ENCODE results near the gene EFHD2.

Gene EFHD2

GRCh38 chr1:15433471-15433870 is 23.8 kb downstream of the EFHD2 start:
- DNase-seq = no peak

GRCh38 chr1:15434739-15435138 is 25.1 kb downstream of the EFHD2 start:
- DNase-seq = peak; percentile 97

DNA sequence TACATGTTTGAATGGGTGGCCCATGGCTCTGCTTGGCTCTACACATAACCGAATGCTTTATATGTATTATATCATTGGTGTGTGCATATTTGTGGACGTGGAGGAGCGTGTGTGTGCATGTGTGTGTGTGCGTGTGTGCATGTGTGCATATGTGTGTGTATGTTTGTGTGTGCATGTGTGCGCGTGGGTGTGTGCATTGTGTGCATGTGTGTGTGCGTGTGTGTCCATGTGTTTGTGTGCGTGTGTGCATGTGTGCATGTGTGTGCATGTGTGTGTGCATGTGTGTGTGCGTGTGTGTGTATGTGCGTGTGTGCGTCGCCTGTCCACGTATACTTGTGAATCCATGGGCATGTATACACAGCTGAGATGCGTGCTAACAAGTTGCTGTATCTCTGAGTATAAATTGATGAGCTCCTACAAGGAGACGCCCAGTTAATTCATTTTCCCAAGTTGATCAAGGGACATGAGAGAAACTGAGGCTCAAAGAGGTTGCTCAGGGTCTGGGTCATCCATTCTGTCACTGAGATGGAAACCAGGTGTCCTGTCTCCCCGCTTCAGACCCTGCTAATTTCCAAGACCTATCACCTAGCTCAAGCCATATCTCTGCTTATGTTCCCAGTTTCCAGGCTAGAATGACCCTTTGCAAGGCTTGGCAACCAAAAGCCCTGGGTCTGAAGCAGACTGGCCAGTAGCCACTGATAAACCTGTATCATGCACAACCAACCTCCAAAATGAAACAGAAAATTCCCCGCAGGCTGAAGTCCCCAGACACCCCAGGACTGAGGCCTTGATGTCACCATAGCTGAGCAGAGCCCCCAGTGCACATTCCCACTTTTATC is 25.8 kb downstream of the EFHD2 start:
- no peak for DNase-seq

- no peak for DNase-seq
Observed at GRCh38 chr1:15436881-15437442, 27.3 kb downstream of the EFHD2 start.

DNA sequence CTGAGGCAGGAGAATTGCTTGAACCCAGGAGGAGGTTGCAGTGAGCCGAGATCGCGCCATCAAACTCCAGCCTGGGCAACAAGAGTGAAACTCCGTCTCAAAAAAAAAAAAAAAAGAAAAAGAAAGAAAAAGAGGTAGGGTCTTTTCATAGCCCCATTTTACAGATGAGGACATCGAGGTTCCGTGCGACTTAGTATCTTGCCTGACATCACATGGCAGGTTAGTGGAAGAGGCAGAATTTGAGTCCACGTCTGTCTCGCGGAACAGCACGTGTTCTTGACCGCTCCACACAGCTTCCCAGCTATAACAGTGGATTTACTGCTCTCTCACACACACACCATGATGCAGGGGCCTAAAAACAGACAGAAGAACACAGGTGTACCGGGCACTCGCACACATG is 29.6 kb downstream of the EFHD2 start:
- no peak for DNase-seq

- DNase-seq = no peak
Observed at GRCh38 chr1:15440357-15440756, 30.7 kb downstream of the EFHD2 start.

DNA sequence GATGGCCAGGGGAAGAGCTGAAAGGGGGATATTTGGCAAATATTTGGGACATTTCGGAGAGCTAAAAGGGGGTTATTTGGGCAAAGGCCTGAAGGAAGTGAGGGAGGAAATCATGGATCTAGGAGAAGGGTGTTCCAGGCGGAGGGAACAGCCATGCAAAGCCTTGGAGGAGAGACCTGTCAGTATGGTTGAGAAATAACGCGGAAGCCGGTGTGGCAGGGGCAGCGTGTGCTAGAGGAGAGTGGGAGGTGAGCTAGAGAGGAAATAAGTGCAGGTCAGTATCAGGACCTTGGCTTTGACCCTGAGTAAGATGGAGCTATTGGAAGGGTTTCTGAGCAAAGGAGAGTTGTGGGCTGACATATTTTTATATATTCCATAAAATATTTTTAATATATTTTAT is 31.6 kb downstream of the EFHD2 start:
- DNase-seq = no peak

DNA sequence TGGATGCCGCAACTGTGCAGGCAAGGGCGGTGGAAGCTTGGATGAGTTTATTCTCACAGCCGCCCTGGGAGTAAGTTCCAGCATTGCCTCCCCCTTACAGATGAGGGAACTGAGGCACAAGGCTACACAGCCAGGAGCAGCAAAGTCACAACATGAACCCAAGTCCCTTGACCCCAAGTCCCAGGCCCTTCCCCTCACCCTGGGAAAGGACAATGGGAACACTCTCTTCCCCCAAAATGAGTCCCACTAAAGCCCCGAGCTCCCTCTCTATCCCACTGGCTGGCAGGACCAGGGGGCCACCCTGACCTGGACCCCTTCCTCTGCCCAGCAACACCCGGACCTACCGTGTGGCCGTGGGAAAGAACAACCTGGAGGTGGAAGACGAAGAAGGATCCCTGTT is 32.4 kb downstream of the EFHD2 start:
- no peak for DNase-seq

GRCh38 chr1:15442759-15443158 is 33.1 kb downstream of the EFHD2 start:
- no peak for DNase-seq

DNA sequence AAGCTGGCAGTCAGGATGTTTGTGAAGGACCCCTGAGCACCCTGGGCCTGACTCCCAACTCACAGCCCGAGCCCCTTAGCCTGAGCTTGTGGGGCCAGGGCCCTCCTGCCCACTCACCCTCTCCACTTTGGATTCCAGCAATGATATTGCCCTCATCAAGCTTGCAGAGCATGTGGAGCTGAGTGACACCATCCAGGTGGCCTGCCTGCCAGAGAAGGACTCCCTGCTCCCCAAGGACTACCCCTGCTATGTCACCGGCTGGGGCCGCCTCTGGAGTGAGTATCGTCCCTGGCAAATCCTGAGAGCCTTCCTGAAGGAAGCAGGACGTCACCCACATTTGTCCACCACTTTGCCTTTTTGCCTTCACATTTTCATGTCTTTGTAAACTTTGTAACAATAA is 33.6 kb downstream of the EFHD2 start:
- no peak for DNase-seq

GRCh38 chr1:15444468-15445389 is 35.0 kb downstream of the EFHD2 start:
- no peak for DNase-seq

GRCh38 chr1:15445390-15446122 is 35.9 kb downstream of the EFHD2 start:
- DNase-seq = peak; percentile 48

DNA sequence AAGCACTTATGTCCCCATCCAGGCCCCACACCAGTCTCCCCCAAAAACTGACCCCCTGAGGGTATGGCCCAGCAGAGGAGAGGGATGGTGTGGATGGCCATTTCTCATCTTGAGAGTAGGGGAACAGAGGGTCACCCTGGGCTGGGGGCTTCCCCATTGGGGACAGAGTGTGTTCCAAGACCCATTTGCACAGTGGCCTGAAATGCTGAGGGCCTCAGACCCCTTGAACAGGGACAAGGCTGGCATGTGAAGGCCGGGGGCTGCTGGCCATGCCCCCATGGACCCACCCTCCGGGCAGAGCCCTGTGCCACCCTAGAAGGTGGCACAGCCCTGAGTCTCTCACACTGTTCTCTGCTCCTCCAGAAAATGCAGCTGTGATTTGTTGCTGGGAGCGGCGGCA is 36.5 kb downstream of the EFHD2 start:
- no peak for DNase-seq

- no peak for DNase-seq
Observed at GRCh38 chr1:15448877-15449462, 39.3 kb downstream of the EFHD2 start.

- no peak for DNase-seq
Observed at GRCh38 chr1:15449567-15449966, 39.9 kb downstream of the EFHD2 start.

DNA sequence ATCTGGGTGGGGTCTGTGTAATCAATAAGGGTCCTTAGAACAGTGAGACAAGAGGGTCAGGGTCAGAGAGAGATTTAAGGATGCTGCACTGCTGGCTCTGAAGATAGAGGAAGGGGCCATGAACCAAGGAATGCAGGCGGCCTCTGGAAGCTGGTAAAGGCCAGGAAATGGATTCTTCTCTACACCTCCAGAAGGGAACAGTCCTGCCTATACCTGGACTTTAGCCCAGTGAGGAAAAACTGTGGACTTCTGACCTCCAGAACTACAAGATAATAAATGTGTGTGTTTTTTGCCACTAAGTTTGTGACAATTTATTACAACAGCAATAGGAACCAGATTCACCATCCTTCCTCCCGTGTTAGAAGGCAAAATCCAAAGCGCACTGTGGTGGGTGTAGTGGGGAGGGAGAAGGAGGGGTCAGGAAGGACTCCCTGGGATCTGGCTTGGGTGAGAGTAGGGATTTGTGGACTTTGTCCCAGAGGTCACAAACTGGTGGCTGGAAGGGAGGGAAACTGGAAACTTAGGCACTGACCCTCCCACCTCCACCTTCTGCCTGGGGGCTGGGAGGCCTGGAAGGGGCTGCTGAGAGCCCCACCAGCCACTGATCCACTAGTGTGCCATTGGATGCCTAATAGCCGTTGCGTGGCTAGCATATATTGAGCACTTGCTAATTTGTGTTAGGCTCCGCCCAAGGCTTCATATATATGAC is 41.5 kb downstream of the EFHD2 start:
- DNase-seq = no peak

DNA sequence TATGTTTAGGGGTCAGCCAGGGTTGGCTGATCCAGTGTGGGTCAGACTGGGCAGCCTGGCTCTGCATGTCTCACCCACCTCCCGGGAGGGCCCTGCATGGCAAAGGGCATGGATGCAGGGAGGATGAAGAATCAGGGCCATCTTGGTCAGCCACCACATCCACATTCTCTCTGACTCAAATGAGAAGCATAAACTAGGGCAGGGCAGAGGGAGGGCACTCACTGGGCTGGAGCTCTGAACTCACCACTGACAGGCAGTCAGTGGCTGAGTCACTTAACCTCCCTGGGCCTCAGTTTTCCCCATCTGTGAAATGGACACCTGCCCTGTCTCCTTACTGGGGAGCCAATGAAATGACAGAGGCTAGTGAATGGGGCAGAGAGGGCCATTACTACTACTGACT is 42.5 kb downstream of the EFHD2 start:
- DNase-seq = no peak

GRCh38 chr1:15452866-15453571 is 43.3 kb downstream of the EFHD2 start:
- no peak for DNase-seq

DNA sequence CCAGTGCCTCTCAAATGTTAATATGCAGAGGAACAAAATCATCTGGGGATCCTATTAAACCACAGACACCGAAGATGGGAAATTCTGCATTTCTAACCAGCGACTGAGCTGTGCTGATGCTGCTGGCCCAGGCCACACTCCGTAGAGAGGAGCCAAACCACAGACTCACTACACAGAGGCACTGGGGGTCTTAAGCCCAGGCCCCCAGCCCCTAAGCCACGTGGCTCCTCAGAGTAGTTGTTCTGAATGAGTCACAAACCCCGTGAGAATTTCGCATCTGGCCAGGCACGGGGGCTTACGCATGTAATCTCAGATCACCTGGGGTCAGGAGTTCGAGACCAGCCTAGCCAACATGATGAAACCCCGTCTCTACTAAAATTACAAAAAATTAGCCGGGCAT is 44.0 kb downstream of the EFHD2 start:
- no peak for DNase-seq

- peak; percentile 46 for DNase-seq
Observed at GRCh38 chr1:15454256-15454655, 44.6 kb downstream of the EFHD2 start.

GRCh38 chr1:15455522-15455921 is 45.8 kb downstream of the EFHD2 start:
- peak; percentile 92 for DNase-seq
